GM21360 (cell line): Measurements from ENCODE around the gene CRLF2.
A peak's percentile ranks its signal among the peaks of the same experiment; 100 is the strongest.
"Not testable (repeated sequence)": the region's sequence is repeated elsewhere in the genome, so short reads cannot be mapped to it uniquely, and the experiment has no call there.

Experiments used
- ATAC-seq: cut with Tn5 transposase; IDR thresholded peaks from one replicate; pipeline ENCODE4 v1.9.1; 2021; ENCODE audit warnings: mild to moderate bottlenecking, moderate library complexity; ENCODE audit not compliant: unreplicated experiment

Gene CRLF2

GRCh38 chrX:1212532-1212931 is at the start of gene CRLF2:
Gene CRLF2 (minus strand): TSS chrX:1212649. CDS start chrX:1212634, 15 bp downstream.
- peak; percentile 74 for ATAC-seq

- ATAC-seq = not testable (repeated sequence)
These were observed 49.3 kb upstream of the CRLF2 start for GRCh38 chrX:1261771-1262170.

- ATAC-seq = no peak
These were observed 48.8 kb upstream of the CRLF2 start for GRCh38 chrX:1261285-1261684.

GRCh38 chrX:1252861-1253260 is 40.4 kb upstream of the CRLF2 start:
- ATAC-seq = no peak

GRCh38 chrX:1249101-1249887 is 36.8 kb upstream of the CRLF2 start:
- no peak for ATAC-seq

GRCh38 chrX:1248331-1249061 is 36.0 kb upstream of the CRLF2 start:
- ATAC-seq = peak; percentile 39

GRCh38 chrX:1246816-1247215 is 34.4 kb upstream of the CRLF2 start:
- ATAC-seq = no peak

- no peak for ATAC-seq
These were observed 32.0 kb upstream of the CRLF2 start for GRCh38 chrX:1244164-1245076.

- ATAC-seq = no peak
These were observed 30.5 kb upstream of the CRLF2 start for GRCh38 chrX:1242891-1243402.

GRCh38 chrX:1240551-1240950 is 28.1 kb upstream of the CRLF2 start:
- ATAC-seq = not testable (repeated sequence)

GRCh38 chrX:1239681-1240142 is 27.3 kb upstream of the CRLF2 start:
- ATAC-seq = peak; percentile 87

- no peak for ATAC-seq
These were observed 19.5 kb upstream of the CRLF2 start for GRCh38 chrX:1231850-1232465.

GRCh38 chrX:1228101-1228500 is 15.7 kb upstream of the CRLF2 start:
- not testable (repeated sequence) for ATAC-seq

- no peak for ATAC-seq
These were observed 13.8 kb upstream of the CRLF2 start for GRCh38 chrX:1226249-1226648.

GRCh38 chrX:1224954-1225353 is 12.5 kb upstream of the CRLF2 start:
- ATAC-seq = no peak

GRCh38 chrX:1223242-1223600 is 10.8 kb upstream of the CRLF2 start:
- ATAC-seq = no peak

GRCh38 chrX:1222531-1223241 is 10.2 kb upstream of the CRLF2 start:
- ATAC-seq = no peak

- no peak for ATAC-seq
These were observed 8.9 kb upstream of the CRLF2 start for GRCh38 chrX:1221296-1221845.

GRCh38 chrX:1218286-1218685 is 5.8 kb upstream of the CRLF2 start:
- no peak for ATAC-seq
